Kidney (tissue), 14 donors: ENCODE measurements around the gene FIBCD1. TPM values are rescaled to one million over a fixed set of nuclear protein-coding genes. Genes with fewer than 3 reads are reported as not detected.

ENCODE experiments used
- DNase-seq, 5 donors: peaks; one replicate each; pipeline ENCODE4 v3.0.0-alpha.2; 2013 to 2020
- FAIRE-seq: peaks from 2 replicates; lab custom pipeline; 2012; peaks lifted over from hg19 to GRCh38; lab: Jason Lieb, UNC
- H3K27ac ChIP-seq, 2 donors: one replicate each; pipeline ENCODE4 v1.7.0; 2013; ENCODE audit warnings: low read depth in 2 of 2, low read length in 2 of 2, inconsistent platforms in 1 of 2
- H3K27me3 ChIP-seq: one replicate; pipeline ENCODE4 v1.7.1; 2013; ENCODE audit warnings: low read length, inconsistent platforms; ENCODE audit not compliant: control insufficient read depth, insufficient read depth
- H3K36me3 ChIP-seq, 3 donors: one replicate each; pipeline versions ENCODE4 v1.7.0 to v1.7.1; 2013; ENCODE audit warnings: low read length in 3 of 3, control low read depth in 1 of 3, inconsistent platforms in 1 of 3; ENCODE audit not compliant: insufficient read depth in 3 of 3, control insufficient read depth in 2 of 3
- H3K4me1 ChIP-seq, 3 donors: one replicate each; pipeline versions ENCODE4 v1.7.0 to v1.7.1; 2013; ENCODE audit warnings: low read length in 3 of 3, inconsistent platforms in 1 of 3, low read depth in 1 of 3; ENCODE audit not compliant: control insufficient read depth in 2 of 3, insufficient read depth in 2 of 3
- H3K4me3 ChIP-seq, 3 donors: one replicate each; pipeline versions ENCODE4 v1.7.0 to v1.8.1; 2013; ENCODE audit warnings: low read length in 3 of 3, control low read depth in 1 of 3, inconsistent platforms in 1 of 3
- H3K9ac ChIP-seq, 3 donors: one replicate each; pipeline versions ENCODE4 v1.7.0 to v1.7.1; 2013; ENCODE audit warnings: low read length in 3 of 3, control low read depth in 1 of 3, inconsistent platforms in 1 of 3
- H3K9me3 ChIP-seq, 3 donors: one replicate each; pipeline versions ENCODE4 v1.7.0 to v1.7.1; 2013; ENCODE audit warnings: low read length in 3 of 3, control low read depth in 1 of 3, inconsistent platforms in 1 of 3; ENCODE audit not compliant: control insufficient read depth in 2 of 3, insufficient read depth in 1 of 3
- intact Hi-C: fragments of 100-400 bp; cut with DNase I; formaldehyde crosslinking; loops from one replicate; pipeline ENCODE4 v1.11.1; 2022
- polyA plus RNA-seq: library from polyadenylated mRNA; stranded (reverse); fragments of 350-450 nt; fragmentation: Illumina TruSeq; extraction: RNeasy Lipid Tissue Mini Kit (QIAGEN cat#74804); gene quantifications from one replicate; pipeline ENCODE4 v1.2.3, GENCODE V29; 2014; ENCODE audit warnings: low read depth, low replicate concordance; ENCODE audit not compliant: insufficient read depth
- total RNA-seq: library from RNA; stranded (reverse); fragmentation: NEBNext Ultra II Directional; extraction: Animal tissue kit (Norgen Biotek cat#: 25700); gene quantifications from one replicate; pipeline ENCODE4 v1.2.1, GENCODE V29; 2021
- TF ChIP-seq, protein P1 (sequence below): IDR thresholded peaks from 3 replicates; pipeline ENCODE4 v1.5.1; 2012; ENCODE audit warnings: mild to moderate bottlenecking, moderate library complexity, borderline replicate concordance; ENCODE audit not compliant: insufficient read depth; ENCODE audit errors: extremely low read depth
- donor health status: control.
- donor health status: control.
- donor health status: control.
- donor health status: control.
- donor health status: control.
- donor health status: DM: yes; HTN: yes; CAD: no.
- donor health status: Normal renal cell carcinoma (clear cell type).

The FIBCD1 gene
- total and polyA plus RNA-seq, 2 donors from 2014 or later, result 0.25 TPM; not detected in 1

DNA sequence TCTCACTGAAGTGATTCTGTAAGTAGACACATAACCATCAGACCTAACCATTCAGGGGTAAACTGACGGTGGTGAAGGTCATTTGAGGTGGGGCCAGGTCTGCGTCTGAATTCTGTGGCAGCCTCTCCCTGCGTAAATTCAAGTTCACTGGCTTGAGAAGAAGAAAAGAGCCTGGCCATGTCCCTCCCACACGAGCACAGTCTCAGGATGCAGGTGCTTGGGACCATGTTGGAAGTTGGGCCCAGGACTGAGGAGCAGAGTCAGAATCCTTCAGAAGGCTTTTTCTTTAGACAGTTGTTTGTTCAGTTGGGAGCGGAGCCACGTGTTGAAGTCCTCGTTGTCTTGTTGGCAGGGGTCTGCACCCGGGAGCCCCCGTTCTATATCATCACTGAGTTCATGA lies 66.5 kb downstream of the FIBCD1 start:
- intact Hi-C loops, result no loop called here
- H3K27ac ChIP-seq, result no peak overlapping the region

DNA sequence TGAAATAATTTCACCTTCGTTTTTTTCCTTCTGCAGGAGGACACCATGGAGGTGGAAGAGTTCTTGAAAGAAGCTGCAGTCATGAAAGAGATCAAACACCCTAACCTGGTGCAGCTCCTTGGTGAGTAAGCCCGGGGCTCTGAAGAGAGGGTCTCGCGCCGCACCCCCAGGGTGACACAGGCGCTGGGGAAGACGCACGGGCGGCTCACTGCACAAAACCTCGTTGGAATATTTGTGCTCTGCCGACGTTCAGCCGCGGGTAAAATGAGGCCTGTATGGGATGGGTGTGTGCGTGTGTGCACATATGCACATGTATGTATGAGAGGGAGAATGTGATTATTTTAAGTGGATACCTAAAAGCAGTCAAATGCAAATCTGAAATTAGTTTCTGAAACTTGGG lies 67.0 kb downstream of the FIBCD1 start:
- TF ChIP-seq, protein P1, sequence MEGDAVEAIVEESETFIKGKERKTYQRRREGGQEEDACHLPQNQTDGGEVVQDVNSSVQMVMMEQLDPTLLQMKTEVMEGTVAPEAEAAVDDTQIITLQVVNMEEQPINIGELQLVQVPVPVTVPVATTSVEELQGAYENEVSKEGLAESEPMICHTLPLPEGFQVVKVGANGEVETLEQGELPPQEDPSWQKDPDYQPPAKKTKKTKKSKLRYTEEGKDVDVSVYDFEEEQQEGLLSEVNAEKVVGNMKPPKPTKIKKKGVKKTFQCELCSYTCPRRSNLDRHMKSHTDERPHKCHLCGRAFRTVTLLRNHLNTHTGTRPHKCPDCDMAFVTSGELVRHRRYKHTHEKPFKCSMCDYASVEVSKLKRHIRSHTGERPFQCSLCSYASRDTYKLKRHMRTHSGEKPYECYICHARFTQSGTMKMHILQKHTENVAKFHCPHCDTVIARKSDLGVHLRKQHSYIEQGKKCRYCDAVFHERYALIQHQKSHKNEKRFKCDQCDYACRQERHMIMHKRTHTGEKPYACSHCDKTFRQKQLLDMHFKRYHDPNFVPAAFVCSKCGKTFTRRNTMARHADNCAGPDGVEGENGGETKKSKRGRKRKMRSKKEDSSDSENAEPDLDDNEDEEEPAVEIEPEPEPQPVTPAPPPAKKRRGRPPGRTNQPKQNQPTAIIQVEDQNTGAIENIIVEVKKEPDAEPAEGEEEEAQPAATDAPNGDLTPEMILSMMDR, result no peak
- H3K27me3 ChIP-seq, result no peaks in the 10 kb centered on the region
- H3K27ac ChIP-seq, result no peak overlapping the region
- H3K9ac ChIP-seq, result no peak overlapping the region
- peaks cover 0 to 31% (median 17%) of the 10 kb centered on the region in 3 donors for H3K4me1 ChIP-seq
- no peaks in the 10 kb centered on the region for H3K9me3 ChIP-seq
- peaks cover 5 to 38% (median 25%) of the 10 kb centered on the region in 3 donors for H3K36me3 ChIP-seq
- intact Hi-C loops, result no loop called here
- H3K4me3 ChIP-seq, result no peak overlapping the region
- FAIRE-seq (no peak), DNase-seq (peak in 1 of 5 donors; percentile 32)

More for the DNA sequence above, 66.5 kb downstream of the FIBCD1 start:
- peaks cover 0 to 31% (median 17%) of the 10 kb centered on the region in 3 donors for H3K4me1 ChIP-seq
- no peaks in the 10 kb centered on the region for H3K9me3 ChIP-seq
- TF ChIP-seq, protein P1, result no peak
- DNase-seq (peak in 1 of 5 donors; percentile 14), FAIRE-seq (no peak)
- H3K27me3 ChIP-seq, result no peaks in the 10 kb centered on the region
- no peak overlapping the region for H3K9ac ChIP-seq
- H3K36me3 ChIP-seq, result peaks cover 5 to 38% (median 25%) of the 10 kb centered on the region in 3 donors
- H3K4me3 ChIP-seq, result no peak overlapping the region

GRCh38 chr9:130871395-130872062 lies 67.5 kb downstream of the FIBCD1 start:
- Histone ChIP-seq H3K9ac (no peak overlapping the region), H3K27ac (no peak overlapping the region)
- peak in 1 of 5 donors; percentile 27 for DNase-seq

More at GRCh38 chr9:130871395-130872062, 67.5 kb downstream of the FIBCD1 start:
- intact Hi-C loops, result no loop called here
- TF ChIP-seq, protein P1, result no peak
- no peak for FAIRE-seq
- Histone ChIP-seq H3K4me1 (peaks cover 0 to 31% (median 17%) of the 10 kb centered on the region in 3 donors), H3K9me3 (no peaks in the 10 kb centered on the region), H3K27me3 (no peaks in the 10 kb centered on the region), H3K36me3 (peaks cover 5 to 38% (median 25%) of the 10 kb centered on the region in 3 donors), H3K4me3 (no peak overlapping the region)
